ENCODE measurements around the gene STK24. TPM values are rescaled to one million over a fixed set of nuclear protein-coding genes. Genes with fewer than 3 reads are reported as not detected.

Gene STK24
- total and polyA plus RNA-seq, 10 of the 15 experiments (the other 5 are each of a cell fraction or from before 2014, with no cell fraction given): 7.5 to 115 (median 52.9) TPM

GRCh38 chr13:98577836-98578285, 954 bp upstream of the STK24 start:
- H4K20me1 ChIP-seq (ENCODE audit: control insufficient read depth, insufficient read depth): no peaks in the 10 kb centered on the region
- ChIA-PET RAD21 (ENCODE audit: unreplicated experiment) (interaction anchor here (1.1 to 1.7 kb wide), 7 partner anchors 58 to 89 kb away, joined by 3 to 9 read pairs (median 5); no protein-coding TSS in a partner anchor), CTCF (interaction anchor here (0.6 to 1.2 kb wide), 3 partner anchors 37 to 90 kb away, joined by 3 to 5 read pairs (median 3); no protein-coding TSS in a partner anchor), SMC1A (ENCODE audit: uncharacterized antibody, unreplicated experiment) (interaction anchor here (0.9 to 1.0 kb wide), 3 partner anchors 49 to 76 kb away, joined by 3 to 4 read pairs (median 3); no protein-coding TSS in a partner anchor), POLR2A (interaction anchor here (0.7 to 1.2 kb wide), 2 partner anchors 9 to 47 kb away, joined by 3 read pairs; no protein-coding TSS in a partner anchor)
- H2AFZ ChIP-seq (ENCODE audit: control insufficient read depth, low read depth, low read length): peak overlapping the region; percentile 35
- H3K36me3 ChIP-seq (ENCODE audit: control insufficient read depth in 2 of 2, insufficient read depth in 2 of 2, low read length in 1 of 2): no peaks in the 10 kb centered on the region
- H3K27me3 ChIP-seq (replicated peaks in 1 of 2; ENCODE audit: control insufficient read depth in 2 of 2, insufficient read depth in 2 of 2, low read length in 1 of 2): no peaks in the 10 kb centered on the region
- FAIRE-seq (no peak), ATAC-seq (no peak), DNase-seq (ENCODE audit: low read depth, low spot score) (no peak)
- H3K9ac ChIP-seq (ENCODE audit: control insufficient read depth, insufficient read depth, low read length): peak overlapping the region; percentile 92
- H3K4me1 ChIP-seq (ENCODE audit: control insufficient read depth, insufficient read depth, low read length): peaks cover 6% of the 10 kb centered on the region
- WGBS (ENCODE audit: insufficient coverage, insufficient replicate concordance, low lambda C conversion rate, missing lambda C conversion rate): 77% methylated on average over 12 of the region's 13 CpGs
- in situ Hi-C loops (cut with MboI): no loop called here
- H3K4me3 ChIP-seq: peak overlapping the region; percentile 80; the same call in 1 of the 2 replicates
- peaks cover 40% of the 10 kb centered on the region for H3K79me2 ChIP-seq (ENCODE audit: control insufficient read depth, insufficient read depth, low read length)
- intact Hi-C loops (cut with micrococcal nuclease; ENCODE audit: unreplicated experiment): loop anchor here (10.0 kb wide), 1 partner anchor 847 kb away; no protein-coding TSS in a partner anchor
- TSS peak; percentile 86 for BruUV-seq (replicated peaks)
- peak overlapping the region; percentile 79 for H3K27ac ChIP-seq (ENCODE audit: control insufficient read depth, insufficient read depth)
- peak overlapping the region; percentile 98 for H3K4me2 ChIP-seq (ENCODE audit: control insufficient read depth, insufficient read depth)
- H3K9me3 ChIP-seq (replicated peaks; ENCODE audit: control insufficient read depth, insufficient read depth, low read length): no peaks in the 10 kb centered on the region
- no peak for TF ChIP-seq NBN (IDR thresholded peaks at IDR 0.05)
- TF ChIP-seq BRCA1 (IDR thresholded peaks at IDR 0.05; ENCODE audit: low read depth, low read length): no peak
- TF ChIP-seq HDAC6 (IDR thresholded peaks at IDR 0.05; ENCODE audit: unreplicated experiment): no peak
- no peak for TF ChIP-seq RAD51 (IDR thresholded peaks at IDR 0.05)
- TF ChIP-seq YY1 (IDR thresholded peaks at IDR 0.05; ENCODE audit: low read depth, low read length): peak; percentile 58
- TF ChIP-seq ZNF207 (IDR thresholded peaks at IDR 0.05; ENCODE audit: borderline replicate concordance): no peak
- TF ChIP-seq NR2F1 (conservative IDR thresholded peaks at IDR 0.05): 0 out of 2 replicates have a peak, but pooled peaks have one; percentile 5
- no peak for TF ChIP-seq PBX3 (IDR thresholded peaks at IDR 0.05; ENCODE audit: insufficient replicate concordance, low read depth, low read length)
- TF ChIP-seq, protein P1, sequence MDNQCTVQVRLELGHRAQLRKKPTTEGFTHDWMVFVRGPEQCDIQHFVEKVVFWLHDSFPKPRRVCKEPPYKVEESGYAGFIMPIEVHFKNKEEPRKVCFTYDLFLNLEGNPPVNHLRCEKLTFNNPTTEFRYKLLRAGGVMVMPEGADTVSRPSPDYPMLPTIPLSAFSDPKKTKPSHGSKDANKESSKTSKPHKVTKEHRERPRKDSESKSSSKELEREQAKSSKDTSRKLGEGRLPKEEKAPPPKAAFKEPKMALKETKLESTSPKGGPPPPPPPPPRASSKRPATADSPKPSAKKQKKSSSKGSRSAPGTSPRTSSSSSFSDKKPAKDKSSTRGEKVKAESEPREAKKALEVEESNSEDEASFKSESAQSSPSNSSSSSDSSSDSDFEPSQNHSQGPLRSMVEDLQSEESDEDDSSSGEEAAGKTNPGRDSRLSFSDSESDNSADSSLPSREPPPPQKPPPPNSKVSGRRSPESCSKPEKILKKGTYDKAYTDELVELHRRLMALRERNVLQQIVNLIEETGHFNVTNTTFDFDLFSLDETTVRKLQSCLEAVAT (IDR thresholded peaks at IDR 0.05): peak; percentile 54; the same call in 1 of the 2 replicates
- TF ChIP-seq TAF1 (IDR thresholded peaks at IDR 0.05; ENCODE audit: borderline replicate concordance, low read depth, low read length): no peak
- no peak for TF ChIP-seq TBL1XR1 (IDR thresholded peaks at IDR 0.05; ENCODE audit: low read depth, low read length)
- no peak for TF ChIP-seq FOXK2 (IDR thresholded peaks at IDR 0.05)
- no peak for TF ChIP-seq NFIC (IDR thresholded peaks at IDR 0.05; ENCODE audit: low read depth, low read length)
- TF ChIP-seq NFYB (IDR thresholded peaks at IDR 0.05; ENCODE audit: insufficient read depth, low read depth, low read length): no peak
- no peak for TF ChIP-seq ZNF274 (IDR thresholded peaks at IDR 0.05; ENCODE audit: insufficient read depth, insufficient read length)
- TF ChIP-seq KAT2A (conservative IDR thresholded peaks at IDR 0.05; ENCODE audit: control insufficient read depth, low read depth, low read length): no peak
- no peak for TF ChIP-seq SRF (IDR thresholded peaks at IDR 0.05; ENCODE audit: low read depth in 2 of 2, low read length in 2 of 2)
- no peak for TF ChIP-seq MTA3 (IDR thresholded peaks at IDR 0.05; ENCODE audit: borderline replicate concordance, low read length)
- no peak for TF ChIP-seq RFX5 (IDR thresholded peaks at IDR 0.05; ENCODE audit: low read depth, low read length)
- TF ChIP-seq LARP7 (IDR thresholded peaks at IDR 0.05): no peak
- no peak for TF ChIP-seq RUNX3 (IDR thresholded peaks at IDR 0.05; ENCODE audit: low read length)
- no peak for TF ChIP-seq SIX5 (IDR thresholded peaks at IDR 0.05; ENCODE audit: low read depth, low read length, severe bottlenecking)
